ENCODE data around the gene PGBD5.

- TF ChIP-seq ZC3H10 (CRISPR knock-in tag; IDR thresholded peaks at IDR 0.05) (no peak), RARB (CRISPR knock-in tag; IDR thresholded peaks at IDR 0.05) (no peak), CSRNP3 (CRISPR knock-in tag; IDR thresholded peaks at IDR 0.05) (no peak), PATZ1 (CRISPR knock-in tag; IDR thresholded peaks at IDR 0.05; ENCODE audit: borderline replicate concordance) (no peak), POU6F1 (CRISPR knock-in tag; IDR thresholded peaks at IDR 0.05; ENCODE audit: borderline replicate concordance, low read depth) (no peak), ARNTL (CRISPR knock-in tag; IDR thresholded peaks at IDR 0.05; ENCODE audit: borderline replicate concordance, low read depth) (no peak), ZFP30 (CRISPR knock-in tag; IDR thresholded peaks at IDR 0.05) (no peak)
Measured at GRCh38 chr1:230453377-230453776, 27.2 kb upstream of the PGBD5 start.

Data from SK-N-SH treated with all-trans-retinoic acid at 6 μM for 48 hours (cell line).